Limb (tissue), 2 donors: ENCODE measurements around the gene OR11H6.
"Not testable (repeated sequence)": the region's sequence is repeated elsewhere in the genome, so short reads cannot be mapped to it uniquely, and the experiment has no call there.

Experiments
- DNase-seq, 2 donors: peaks; one replicate each; pipeline ENCODE4 v3.0.0-alpha.2; 2016; ENCODE audit errors: extremely low spot score in 2 of 2

OR11H6 gene

GRCh38 chr14:20223410-20223809 is at the start of gene OR11H6:
TSS of gene OR11H6 (plus strand) at chr14:20223710. CDS start at chr14:20223710, 0 bp downstream.
- no peak for DNase-seq

- DNase-seq: not testable (repeated sequence)
Measured at GRCh38 chr14:20174205-20174604, 49.3 kb upstream of the OR11H6 start.

- no peak for DNase-seq
Measured at GRCh38 chr14:20176330-20176729, 47.2 kb upstream of the OR11H6 start.

- no peak for DNase-seq
Measured at GRCh38 chr14:20177433-20177974, 46.0 kb upstream of the OR11H6 start.

GRCh38 chr14:20179218-20179617 is 44.3 kb upstream of the OR11H6 start:
- DNase-seq: no peak

DNA sequence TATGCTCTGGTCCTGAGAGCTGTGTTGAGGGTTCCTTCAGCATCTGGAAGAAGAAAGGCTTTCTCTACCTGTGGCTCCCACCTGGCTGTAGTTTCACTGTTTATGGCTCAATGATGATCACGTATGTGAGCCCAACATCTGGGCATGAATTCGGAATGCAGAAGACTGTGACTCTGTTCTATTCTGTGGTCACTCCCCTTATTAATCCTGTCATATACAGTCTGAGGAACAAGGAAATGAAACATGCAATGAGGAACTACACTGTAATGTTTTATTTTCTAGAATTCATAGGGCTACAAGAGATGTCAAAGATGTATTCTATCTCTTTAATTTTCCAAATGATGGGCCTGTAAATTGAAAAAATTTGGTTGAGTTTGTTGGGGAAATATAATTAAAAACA is 43.6 kb upstream of the OR11H6 start:
- no peak for DNase-seq

DNA sequence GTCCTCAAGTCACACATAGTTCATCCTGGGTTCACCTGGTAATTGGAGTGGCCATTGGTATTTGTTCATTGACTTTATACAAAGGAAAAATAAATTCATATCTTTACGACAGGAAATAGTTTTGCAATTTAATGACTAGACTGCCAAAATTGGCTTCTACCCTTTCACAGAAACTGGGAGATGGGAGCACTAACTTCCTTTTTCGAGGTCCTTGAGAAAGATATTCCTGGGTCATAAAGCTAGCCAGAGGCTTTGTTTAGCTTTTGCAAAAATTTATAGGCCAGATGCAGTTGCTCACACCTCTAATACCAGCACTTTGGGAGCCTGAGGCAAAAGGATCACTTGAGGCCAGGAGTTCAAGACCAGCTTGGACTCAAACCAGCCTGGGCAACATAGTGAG is 43.0 kb upstream of the OR11H6 start:
- no peak for DNase-seq

GRCh38 chr14:20184181-20184580 is 39.3 kb upstream of the OR11H6 start:
- no peak for DNase-seq

GRCh38 chr14:20190596-20190995 is 32.9 kb upstream of the OR11H6 start, which contains the start of gene OR11G2:
TSS of gene OR11G2 (plus strand) at chr14:20190896. CDS start at chr14:20197438, 6,542 bp downstream.
- no peak for DNase-seq

- no peak for DNase-seq
Measured at GRCh38 chr14:20191396-20191795, 32.1 kb upstream of the OR11H6 start.

DNA sequence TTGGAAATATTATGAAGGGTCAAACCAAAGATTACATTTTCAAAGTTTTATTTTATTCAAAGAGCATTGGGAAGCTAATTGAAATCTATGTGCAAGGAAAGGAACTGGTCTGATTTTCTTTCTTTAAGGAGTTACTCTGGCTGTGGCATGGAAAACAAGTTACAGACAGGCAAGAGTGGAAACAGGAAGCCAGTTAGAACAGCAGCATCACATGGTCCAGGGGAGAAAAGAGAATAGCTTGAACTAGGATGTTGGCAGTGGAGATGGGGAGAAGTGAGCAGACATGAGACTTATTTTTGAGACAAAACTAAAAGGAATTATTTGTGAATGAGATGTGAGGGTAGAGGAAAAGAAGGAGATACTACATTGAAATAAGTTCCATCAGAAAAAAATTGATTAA is 29.4 kb upstream of the OR11H6 start:
- DNase-seq: no peak

DNA sequence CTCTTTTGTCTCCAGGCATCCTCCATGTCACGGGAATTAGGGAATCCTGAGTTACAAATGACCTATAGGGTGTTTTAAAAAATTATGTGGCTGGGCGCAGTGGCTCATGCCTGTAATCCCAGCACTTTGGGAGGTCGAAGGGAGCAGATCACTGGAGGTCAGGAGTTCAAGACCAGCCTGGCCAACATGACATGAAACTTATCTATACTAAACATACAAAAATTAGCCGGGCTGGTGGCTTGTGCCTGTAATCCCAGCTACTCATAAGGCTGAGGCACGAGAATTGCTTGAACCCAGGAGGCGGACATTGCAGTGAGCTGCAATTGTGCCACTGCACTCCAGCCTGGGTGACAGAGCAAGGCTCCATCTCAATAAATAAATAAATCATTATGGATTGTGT is 28.3 kb upstream of the OR11H6 start:
- DNase-seq: not testable (repeated sequence)

- no peak for DNase-seq
Measured at GRCh38 chr14:20195911-20196310, 27.6 kb upstream of the OR11H6 start.

DNA sequence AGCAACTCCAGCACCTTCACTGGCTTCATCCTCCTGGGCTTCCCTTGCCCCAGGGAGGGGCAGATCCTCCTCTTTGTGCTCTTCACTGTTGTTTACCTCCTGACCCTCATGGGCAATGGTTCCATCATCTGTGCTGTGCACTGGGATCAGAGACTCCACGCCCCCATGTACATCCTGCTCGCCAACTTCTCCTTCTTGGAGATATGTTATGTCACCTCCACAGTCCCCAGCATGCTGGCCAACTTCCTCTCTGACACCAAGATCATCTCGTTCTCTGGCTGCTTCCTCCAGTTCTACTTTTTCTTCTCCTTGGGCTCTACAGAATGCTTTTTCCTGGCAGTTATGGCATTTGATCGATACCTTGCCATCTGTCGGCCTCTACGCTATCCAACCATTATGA is 26.1 kb upstream of the OR11H6 start:
- DNase-seq: no peak

GRCh38 chr14:20198991-20199390 is 24.5 kb upstream of the OR11H6 start:
- no peak for DNase-seq

DNA sequence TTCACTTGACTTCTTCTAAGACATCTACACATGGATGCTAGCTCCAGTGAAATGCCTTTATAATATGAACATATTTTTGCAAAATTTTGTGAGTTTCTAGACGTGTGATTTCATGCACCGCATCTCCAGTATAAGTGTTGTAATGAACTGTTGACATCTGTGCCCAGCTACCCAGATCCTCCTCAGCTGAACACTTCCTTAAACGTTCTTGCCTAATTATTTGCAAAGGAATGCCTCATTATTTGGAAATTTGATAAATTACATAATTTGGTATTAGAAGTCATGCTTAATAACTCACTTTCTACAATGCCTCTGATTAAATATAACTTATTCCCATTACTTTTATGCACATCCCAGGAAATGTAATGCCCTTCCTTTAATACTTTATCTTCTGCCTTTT is 18.8 kb upstream of the OR11H6 start:
- DNase-seq: no peak

DNA sequence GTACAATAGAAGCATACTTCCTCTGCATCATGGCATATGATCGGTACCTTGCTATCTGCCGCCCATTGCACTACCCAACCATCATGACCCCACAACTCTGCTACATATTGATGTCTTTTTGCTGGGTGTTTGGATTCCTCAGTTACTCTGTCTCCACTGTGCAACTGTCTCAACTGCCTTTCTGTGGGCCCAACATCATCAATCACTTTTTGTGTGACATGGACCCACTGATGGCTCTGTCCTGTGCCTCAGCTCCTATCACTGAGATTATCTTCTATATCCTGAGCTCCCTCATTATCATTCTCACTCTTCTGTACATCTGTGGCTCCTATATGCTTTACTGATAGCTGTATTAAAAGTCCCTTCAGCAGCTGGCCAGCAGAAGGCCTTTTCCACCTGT is 13.9 kb upstream of the OR11H6 start:
- no peak for DNase-seq

DNA sequence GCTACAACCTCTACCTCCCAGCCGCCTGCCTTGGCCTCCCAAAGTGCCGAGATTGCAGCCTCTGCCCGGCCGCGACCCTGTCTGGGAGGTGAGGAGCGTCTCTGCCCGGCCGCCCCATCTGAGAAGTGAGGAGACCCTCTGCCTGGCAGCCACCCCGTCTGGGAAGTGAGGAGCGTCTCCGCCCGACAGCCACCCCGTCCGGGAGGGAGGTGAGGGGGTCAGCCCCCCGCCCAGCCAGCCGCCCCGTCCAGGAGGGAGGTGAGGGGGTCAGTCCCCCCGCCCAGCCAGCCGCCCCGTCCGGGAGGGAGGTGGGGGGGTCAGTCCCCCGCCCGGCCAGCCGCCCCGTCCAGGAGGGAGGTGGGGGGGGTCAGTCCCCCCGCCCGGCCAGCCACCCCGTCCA is 11.1 kb upstream of the OR11H6 start:
- not testable (repeated sequence) for DNase-seq

DNA sequence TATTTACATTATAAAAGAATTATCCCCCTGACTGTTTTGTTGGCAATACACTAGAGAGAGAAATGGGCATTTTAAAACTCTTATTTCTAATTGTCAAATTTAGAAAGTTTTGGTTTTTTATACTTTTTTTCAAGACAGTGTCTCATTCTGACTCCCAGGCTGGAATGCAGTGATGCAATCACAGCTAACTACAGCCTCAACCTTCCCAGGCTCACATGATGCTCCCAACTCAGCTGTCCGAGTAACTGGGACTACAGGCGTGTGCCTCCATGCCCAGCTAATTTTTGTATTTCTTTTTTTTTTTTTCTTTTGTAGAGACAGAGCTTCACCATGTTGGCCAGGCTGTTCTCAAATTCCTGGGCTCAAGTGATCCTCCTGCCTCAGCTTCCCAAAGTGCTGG is 8.3 kb upstream of the OR11H6 start:
- no peak for DNase-seq

- DNase-seq: no peak
Measured at GRCh38 chr14:20219033-20219432, 4.5 kb upstream of the OR11H6 start.

DNA sequence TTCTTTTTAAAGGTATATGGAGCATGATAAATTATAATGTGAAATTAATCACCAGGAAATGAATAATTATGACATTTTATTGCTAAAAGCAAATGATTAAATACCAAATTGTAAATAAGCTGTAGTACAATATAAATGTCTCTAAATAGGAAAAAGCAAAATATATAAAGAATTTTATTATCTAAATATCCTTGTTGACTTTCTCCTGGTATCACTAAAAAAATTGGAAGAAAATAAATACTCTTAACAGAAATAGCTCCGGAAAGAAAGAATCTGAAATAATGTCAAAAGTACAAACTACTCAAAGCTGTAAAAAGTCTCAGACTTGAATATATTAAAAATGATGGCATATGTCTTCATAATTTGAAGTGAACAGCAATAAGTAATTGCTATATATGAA is 5.2 kb downstream of the OR11H6 start, which contains the start of gene OR11H7:
Gene OR11H7 (plus strand): TSS at position 301 of the 400 bp plus-strand sequence.
- no peak for DNase-seq

GRCh38 chr14:20235415-20235814 is 11.9 kb downstream of the OR11H6 start:
- not testable (repeated sequence) for DNase-seq

DNA sequence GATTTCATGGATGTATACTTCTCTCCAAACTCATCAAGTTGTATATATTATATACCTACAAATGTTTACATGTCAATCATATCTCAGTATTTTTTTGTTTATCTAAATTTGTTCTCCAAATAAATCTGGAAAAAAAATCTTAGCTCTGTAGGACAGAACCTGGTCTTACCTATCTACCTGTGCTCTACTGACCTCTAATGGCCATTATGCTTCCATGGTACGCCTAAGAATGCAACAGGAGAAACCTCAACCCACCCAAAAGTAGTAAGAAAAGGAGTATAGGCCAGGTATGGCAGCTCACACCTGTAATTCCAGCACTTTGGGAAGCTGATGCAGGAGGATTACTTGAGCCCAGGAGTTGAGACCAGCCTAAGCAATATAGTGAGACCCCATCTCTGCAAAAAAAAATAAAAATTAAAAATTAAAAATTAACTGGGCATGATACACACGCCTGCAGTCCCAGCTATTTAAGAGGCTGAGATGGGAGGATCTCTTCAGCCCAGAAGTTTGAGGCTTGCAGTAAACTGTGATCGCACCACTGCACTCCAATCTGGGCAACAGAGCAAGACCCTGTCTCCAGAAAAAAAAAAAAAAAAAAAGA is 24.2 kb downstream of the OR11H6 start:
- no peak for DNase-seq
